DMS 273 (cell line): ENCODE results near the gene VSNL1.
A peak's percentile ranks its signal among the peaks of the same experiment; 100 is the strongest.

Experiments used
- DNase-seq: peaks from one replicate; lab custom pipeline; 2025; ENCODE audit not compliant: unreplicated experiment; lab: John Stamatoyannopoulos, UW

Gene VSNL1

DNA sequence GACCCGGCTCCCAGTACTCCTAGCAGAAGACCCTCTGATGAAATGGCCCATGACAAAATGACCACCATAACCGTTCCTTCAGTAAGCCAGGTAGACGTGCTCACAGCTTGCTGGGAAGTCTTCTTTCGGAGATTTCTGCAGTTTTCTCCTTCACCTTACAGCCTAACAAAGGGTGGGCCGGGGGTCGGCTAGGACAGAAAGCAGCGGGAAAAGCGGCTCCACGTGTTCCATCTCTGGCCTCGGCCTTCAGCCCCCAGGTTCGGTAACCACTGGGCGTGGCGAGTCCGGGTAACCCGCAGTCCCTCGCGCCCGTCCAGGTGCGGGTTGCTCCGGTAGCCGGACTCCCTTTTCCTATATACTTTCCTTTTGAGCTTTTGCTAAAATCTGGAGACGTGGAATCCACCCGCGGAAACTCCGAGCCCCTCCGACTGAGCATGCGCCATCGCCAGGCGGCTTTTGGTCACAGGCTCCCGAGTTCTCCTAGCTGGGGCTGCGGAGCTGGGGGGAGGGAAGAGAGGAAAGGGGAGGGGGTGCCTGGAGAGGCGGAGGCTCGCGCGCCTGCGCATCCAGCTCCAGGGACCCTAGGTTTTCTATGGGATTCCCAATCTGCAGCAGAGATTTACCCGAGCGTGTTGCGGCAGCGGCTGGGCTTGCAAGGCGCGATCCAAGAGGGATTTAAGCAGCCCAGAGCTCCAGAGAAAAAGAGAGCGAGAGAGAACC is at the start of gene VSNL1:
Gene VSNL1 (plus strand): TSS at position 604 of the 720 bp plus-strand sequence. CDS start 51,379 bp downstream, outside the sequence.
- peak; percentile 84 for DNase-seq

DNA sequence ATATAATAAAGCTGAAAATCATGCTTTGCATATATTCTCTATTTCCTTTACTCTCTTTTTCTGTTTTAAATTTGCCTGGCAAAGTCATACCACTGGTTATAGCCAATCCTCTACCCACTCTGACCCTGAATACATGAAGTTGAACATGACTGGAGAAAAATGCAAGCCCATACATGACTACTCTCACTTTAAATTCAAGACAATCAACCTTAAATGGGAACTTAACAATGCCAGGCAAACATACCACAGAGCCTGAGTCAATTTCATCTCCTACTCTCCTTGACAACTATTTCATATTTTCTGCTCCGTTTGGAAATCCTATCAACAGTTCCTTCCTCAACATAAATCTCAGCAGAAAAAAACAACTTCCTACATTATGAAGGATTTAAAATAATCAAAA is 44.9 kb upstream of the VSNL1 start:
- no peak for DNase-seq

DNA sequence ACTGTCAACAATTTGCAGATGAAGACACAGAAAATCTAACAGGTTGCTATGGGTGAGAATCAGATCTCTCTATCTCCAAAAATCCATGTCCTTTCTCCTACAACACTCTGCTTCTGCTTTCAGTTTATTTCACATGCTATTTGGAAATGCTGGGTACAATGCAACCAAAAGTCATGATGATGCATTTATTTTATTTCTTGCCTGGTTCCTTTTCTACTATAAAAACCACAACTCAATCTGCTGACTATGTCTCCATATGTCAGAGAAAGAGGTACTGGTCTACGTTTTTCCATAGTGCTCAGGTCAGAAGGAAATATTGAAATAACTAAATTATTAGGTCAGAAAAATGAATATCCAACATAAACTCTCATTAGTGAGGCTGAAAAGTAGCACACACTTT is 42.8 kb upstream of the VSNL1 start:
- no peak for DNase-seq

DNA sequence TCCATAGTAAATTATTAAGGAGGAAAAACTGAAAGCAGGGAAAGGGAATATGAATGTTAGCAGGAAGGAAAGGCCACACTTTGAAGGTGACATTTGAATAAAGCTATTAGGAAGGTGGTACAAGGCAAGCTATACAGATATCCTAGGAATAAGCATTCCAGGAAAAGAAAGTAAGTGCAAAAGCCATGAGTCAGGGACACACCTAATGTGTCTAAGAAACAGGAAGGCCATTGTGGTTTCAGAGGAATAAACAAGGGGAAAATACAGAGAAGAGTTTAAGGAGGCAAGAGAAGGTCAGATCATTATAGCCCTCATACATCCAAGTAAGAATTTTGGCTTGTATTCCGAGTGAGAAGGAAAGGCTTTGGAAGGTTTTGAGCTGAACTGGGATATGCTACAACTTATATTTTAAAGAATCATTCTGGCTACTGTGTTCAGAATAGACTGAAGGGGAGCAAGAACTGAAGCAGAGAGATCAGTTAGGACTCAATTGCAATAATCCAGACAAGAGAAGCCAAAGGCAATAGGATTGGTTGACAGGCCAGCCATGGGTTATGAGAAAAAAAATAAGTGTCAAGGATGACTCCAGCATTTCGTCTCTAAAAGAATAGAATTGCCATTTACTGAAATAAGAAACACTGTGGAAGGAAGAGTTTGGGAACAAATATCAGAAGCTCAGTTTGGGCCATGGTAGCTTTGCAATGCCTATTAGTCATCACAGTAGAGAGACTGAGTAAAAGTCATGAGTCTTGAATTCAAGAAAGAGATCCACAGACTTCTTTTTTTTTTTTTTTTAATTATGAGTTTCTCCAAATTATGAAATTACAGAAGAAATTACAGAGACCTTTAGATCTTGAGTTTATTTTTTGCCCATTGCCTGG is 33.5 kb upstream of the VSNL1 start:
- no peak for DNase-seq

DNA sequence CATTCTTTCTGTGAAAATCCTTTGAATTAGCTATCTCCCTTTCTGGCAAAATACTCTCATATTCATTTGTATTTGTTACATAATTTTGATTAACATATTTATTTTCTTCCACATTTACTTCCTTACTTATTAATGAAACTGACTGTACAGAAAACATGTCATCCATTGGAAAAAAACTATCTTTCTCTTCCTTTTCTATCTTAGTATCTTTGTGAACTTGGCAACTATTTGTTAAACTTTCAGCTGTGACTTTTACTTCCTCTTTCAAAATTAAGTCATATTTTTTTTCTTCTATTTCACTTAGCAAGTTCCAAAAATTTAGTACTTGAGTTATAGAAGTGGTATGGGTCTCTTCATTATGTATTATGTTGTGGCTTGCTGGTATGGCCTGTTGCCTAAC is 24.8 kb upstream of the VSNL1 start:
- no peak for DNase-seq

DNA sequence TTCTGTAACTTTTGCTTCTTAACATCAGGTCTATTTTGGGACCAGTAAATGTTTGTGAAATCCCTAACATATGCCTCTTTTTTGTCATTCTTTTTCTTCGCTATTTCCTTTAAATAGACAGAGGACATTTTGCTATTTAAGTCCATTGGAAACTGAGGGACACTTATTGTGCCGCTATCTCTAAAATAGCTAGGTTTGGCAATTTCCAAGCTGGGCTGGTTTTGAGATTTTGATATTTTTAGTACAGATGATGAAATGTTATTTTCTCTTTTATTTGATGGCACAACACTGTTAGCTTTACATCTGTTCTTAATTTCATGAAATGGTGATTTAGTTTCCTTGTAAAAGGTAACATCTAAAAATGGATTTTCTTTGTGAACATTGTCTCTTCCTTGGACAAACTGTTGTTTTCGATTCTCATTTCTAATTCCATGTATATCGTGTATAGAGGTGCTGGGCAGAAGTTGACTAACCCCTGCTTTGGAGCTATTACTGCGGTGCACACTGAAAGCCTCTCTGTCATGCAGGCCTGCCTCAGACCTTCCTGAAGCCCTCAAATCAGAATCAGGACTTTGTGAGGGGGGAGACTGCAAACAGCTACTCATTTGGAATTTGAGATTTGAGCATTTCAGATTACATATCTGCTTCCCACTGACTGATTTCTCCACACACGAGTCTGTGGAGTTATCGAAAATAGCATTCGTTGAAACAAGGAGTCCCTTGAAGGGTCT is 22.9 kb upstream of the VSNL1 start:
- DNase-seq: no peak

DNA sequence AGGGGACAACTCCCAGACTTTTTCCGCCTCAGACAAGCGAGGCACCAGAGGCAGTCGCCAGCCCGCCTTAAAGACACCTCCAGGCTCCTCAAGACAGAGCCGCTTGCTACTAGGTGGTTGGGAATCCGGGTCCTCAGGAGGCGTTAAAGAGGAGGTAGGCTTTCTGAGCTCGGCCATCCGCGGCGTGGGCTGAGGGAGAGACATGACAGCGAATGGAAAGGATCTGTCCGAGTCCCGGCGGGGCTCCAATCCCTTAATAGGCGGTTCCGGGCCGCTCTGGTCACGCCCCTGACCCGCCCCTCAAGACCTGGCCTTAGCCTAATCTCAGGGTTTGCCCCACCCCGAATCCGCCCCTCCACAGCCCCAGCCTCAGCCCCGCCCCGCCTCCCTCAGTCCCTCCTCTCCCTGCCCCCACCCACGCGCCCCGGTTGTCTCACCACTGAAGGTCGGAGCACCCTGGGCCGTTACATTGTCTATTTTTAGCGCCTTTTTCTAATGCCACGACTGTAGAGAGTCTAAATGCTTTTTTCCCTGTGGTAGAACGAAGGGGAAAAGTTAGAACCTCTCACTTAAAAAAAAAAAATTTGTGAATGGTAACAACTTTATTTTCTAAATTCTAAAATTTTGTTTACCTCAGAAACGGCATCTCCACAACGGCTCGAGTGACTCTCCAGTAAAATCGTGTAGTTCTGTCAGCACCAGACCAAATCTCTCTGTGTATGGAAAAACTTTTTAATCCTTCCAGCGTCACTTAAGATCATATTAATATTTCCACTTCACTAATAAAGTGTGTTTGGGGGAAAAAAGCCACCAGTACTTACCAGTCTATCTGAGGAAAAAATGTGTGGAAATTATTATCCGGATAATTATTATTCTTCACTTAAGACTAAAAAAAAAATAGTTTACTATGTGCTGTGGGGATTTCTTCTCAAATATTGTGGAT is 22.0 kb upstream of the VSNL1 start, which contains the start of gene RAD51AP2:
Gene RAD51AP2 (minus strand): TSS at position 229 of the 943 bp plus-strand sequence. CDS start 25 bp downstream, at position 204.
- DNase-seq: peak; percentile 64

DNA sequence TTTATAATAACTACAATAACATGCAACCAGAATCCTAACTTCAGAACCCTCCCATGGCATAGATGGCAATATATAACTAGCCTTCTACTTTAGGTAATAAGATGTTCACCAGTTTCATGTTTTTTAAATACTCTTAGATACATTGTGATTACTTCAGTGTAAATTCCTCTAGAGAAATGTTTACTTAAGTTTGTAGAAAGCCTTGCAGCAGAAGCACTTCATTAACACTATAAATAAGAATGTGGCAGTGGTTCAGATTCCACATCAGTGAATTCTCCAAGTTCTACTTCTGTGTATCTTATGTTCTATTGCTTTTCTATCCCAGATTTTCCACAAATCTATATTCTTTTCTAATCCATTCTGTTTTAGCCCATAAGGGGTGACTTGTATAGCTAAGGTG is 21.0 kb upstream of the VSNL1 start:
- no peak for DNase-seq

DNA sequence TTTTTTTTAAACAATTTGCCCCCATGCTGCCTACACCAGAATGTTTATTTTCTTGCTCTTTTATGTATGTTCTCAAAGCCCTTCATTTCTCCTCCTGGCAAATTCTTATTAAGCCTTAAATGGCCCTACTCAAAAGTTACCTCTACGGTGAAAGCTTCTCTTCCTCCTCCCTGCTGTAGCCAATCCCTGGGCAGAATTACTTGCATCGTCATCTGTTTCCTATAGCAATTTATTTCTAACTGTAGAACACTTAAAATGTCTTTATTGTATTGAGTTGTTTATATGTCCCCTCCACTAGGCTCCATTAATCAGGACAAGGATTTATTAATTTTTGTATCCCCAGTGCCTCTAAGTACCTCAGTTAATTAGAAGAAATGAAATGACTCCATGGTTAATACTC is 19.7 kb upstream of the VSNL1 start:
- peak; percentile 22 for DNase-seq

DNA sequence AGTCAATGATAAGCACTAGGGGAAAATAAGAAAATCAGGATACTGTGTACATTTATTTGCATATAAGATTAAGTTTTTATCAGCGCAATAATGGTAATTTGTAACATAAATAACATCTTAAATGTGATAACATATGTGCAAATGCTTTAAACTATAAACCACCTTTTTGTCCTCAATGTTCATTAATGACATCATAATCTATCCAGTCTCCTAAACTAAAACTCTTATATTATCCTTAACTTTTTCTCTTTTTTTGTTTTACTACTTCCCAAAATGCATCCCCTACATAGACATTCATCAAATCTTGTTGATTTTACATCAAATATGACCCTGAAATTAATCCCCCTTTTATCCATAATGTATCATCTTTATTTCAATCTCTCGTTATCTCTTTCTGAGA is 18.9 kb upstream of the VSNL1 start:
- no peak for DNase-seq

DNA sequence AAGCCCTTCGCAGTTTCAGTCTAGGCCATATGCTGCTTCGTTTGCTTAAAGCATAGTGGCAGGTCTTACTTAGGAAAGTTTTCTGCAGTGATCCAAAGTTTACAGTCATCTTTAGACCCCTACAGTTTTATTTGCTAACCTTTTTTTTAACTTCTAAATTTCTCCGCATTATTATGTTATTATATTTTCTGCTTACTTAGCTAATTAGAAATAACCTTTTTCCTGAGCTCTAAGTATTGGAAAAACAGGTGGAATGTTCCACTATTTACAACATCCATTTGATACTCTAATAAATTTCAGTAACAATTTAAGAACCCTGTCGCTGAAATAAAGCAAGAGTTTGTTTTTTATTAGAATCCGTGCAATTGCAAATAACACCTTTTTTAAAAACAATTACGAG is 18.2 kb upstream of the VSNL1 start:
- no peak for DNase-seq

DNA sequence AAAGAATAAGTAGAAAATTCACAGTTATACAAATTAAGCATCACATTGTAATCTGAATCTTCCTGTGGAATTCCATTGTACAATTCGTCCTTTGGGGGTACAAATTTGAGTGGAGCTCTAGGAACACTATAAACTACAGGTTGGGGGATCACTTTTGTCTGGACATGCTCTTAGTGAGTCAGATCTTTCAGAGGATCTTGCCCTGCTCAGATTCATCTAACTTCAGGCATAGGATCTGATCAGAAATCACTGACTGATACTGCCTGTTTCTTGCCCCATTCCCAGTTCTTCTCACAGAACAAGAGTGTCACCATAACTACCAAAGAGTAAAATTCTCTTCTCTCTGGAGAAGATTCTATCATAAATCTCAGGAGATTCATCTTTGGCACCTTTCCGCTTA is 10.7 kb upstream of the VSNL1 start:
- DNase-seq: no peak

DNA sequence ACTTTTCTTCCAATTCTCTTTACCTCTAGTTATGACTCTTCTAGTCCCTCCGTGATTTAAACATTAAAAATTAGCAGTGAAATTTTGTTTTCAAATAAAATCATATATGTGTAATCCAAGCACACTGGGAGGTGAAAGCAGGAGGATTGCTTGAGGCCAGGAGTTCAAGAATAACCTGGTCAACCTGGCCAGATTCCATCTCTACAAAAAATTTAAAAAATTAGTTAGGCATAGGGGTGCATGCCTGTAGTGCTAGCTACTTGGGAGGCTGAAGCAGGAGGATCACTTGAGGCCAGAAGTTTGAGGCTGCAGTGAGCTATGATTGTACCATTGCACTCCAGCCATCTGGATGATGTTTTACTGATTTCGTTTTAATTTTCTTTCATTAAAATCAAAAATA is 7.0 kb upstream of the VSNL1 start:
- DNase-seq: no peak

DNA sequence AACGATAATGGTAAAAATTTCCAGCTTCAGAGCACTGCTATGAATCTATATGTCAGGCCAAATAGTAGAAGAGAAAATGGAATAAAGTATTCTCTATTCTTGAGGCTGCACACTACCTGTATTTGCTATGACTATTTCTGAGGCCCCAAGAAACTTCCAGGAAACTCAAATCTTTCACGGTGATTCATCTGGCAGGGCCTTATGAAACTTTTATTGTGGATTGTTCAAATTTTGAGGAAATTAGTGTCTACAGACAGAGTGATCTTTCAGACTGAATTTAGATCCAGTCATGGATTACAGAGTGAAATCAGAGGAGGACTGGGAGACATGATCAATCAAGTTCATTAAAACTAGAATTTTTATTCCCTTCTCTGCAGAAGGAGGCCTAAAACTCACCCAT is 4.1 kb upstream of the VSNL1 start:
- no peak for DNase-seq

DNA sequence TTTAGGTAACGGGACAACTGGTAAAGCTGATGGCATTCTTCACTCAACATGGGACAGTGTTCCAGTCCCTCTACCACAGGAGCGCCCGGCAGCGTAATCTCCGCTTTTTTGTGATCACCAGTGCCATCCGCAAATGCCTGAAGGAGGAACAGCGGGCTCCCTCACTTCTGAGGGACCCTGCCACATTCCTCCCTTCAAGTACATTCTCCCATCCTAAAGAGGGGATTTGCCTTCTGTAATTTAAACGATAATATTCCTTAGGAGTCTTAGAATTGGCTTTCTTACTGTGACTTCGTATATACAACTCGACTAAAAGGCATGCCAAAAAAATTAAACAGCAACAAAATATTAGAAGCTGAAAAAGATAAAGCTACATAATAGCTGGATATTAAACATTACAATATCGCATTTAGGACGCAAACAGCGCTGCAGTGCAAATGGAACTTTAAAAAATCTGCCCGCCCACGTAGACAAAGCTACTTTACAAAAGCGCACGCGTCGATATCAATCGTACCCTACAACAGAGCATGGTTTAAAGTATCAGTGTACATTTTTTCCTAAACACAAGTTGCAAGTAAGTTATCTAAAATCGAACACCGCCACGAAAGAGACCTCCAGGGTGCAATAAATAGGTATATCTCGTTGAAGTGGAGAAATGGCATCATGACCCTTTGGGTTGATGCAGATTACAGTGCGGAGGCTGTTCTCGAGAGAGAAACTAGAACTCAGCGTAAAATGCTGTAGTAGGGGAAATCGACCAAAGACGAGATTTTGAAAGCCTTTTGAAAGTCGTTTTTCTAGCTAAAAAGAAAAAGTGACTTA is 2.3 kb upstream of the VSNL1 start:
- no peak for DNase-seq

DNA sequence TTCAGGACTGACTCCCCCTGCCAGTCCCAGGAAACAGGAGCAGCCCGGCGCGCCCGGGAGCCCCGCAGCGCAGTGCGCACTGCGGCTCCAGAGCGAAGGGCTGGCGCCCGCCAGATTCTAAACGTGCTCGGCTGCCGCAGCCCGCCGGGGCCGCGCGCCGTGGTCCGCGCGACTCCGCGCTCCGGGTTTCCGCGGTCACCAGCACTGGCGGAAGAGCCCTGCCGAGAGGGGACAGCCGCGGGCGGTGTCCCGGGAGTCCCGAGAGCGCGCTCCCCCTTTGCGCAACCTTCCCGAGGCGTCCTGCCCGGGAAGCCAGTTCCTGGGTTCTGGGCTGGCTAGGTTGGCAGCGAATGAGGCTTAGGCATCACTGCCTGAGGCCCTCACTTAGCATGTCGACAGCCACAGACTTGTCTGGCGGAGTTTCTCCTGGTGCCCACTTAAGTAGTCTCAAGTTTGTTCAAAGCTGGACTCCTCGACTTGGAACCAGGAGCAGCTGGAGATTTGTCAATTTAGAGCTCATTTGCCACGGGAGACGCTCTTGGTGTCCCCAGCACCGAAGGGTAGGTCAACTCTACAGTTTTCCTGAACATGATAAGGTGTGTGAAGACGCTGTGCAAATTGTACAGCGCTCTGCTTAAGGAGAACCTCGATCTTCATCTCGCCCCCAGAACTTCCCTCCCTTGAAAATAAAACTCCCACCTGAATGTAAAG is 1.5 kb upstream of the VSNL1 start:
- DNase-seq: peak; percentile 80

DNA sequence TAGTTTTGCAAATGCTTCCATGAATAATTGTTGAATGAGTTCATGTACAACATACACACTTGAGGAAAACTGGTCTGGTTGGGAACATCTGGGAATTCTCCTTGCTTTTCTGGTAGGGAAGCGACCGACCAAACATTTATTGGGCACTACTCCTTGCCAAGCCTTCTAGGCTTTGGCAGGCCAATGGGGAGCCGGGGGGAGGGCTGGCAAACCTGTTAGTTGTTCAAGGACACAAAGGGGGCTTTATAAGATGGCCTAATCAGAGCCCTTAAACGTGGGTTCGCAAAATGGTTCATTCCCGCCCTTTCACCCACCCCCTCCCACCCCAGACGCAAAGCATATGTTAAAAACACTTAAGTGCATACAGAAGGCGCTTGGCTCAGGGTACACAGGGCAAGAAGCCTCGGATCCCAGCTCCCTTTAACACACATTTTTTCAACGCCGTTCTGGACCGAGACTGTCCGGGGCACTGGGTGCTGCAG is 844 bp upstream of the VSNL1 start:
- peak; percentile 40 for DNase-seq

DNA sequence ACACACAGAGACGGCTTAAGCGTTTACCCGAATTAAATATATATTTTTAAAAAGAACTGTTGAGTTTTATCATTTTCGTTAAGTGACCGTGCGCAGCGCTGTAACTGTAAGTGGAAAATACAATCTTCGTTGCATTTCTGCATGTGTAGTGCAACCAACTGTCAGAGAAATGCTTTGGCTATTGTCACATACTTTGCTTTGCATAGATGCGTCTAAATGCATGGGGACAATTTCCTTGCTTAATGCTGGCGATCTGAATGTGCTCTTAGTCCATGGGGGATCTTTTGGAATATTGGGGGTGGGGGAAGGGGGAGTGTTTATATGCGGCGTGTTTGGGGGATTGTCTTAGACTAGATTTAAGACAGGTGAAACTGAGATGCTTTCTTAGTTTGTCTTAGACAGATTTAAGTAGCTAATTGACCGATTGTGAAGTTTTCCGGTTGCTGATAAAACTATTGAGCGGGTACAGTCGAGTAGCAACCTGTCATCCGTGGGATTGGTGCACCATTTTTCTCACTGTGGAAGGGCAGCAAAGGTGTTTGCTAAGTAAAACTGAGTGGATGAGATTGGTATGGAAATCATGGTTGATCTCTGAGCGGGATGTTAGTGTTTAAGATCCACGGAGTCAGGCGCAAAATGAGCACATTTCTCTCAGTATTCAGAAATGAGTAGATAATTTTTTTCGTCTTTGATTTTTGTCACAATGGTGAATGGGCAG is 476 bp downstream of the VSNL1 start:
- no peak for DNase-seq
